Neural crest cell (in vitro differentiated cells): Measurements from ENCODE around the gene IFT57. TPM values are rescaled to one million over a fixed set of nuclear protein-coding genes. Genes with fewer than 3 reads are reported as not detected.

Experiments used
- DNase-seq: peaks from one replicate; pipeline ENCODE4 v3.0.0; 2021; ENCODE audit warnings: low read depth, mixed read lengths, low spot score
- H3K27ac Mint-ChIP-seq: one replicate; pipeline ENCODE4 v1.8.0; 2021; ENCODE audit warnings: mild to moderate bottlenecking, mixed read lengths; ENCODE audit not compliant: unreplicated experiment
- H3K27me3 Mint-ChIP-seq: 2 replicates; pipeline ENCODE4 v1.8.0; 2021; ENCODE audit warnings: low read depth, mild to moderate bottlenecking, mixed read lengths
- H3K36me3 Mint-ChIP-seq: 2 replicates; pipeline ENCODE4 v1.8.0; 2021; ENCODE audit warnings: low read depth, mild to moderate bottlenecking, mixed read lengths
- H3K4me1 Mint-ChIP-seq: 2 replicates; pipeline ENCODE4 v1.8.0; 2021; ENCODE audit warnings: mixed read lengths
- H3K4me3 Mint-ChIP-seq: one replicate; pipeline ENCODE4 v1.8.0; 2021; ENCODE audit warnings: mild to moderate bottlenecking, mixed read lengths
- H3K9me3 Mint-ChIP-seq: 2 replicates; pipeline ENCODE4 v1.8.0; 2021; ENCODE audit warnings: mixed read lengths
- CTCF ChIP-seq: fragments of 200-600 bp; sonication (generic); conservative IDR thresholded peaks from 2 replicates; pipeline ENCODE4 v1.5.0; 2021; ENCODE audit warnings: antibody characterized with exemption, mild to moderate bottlenecking
- total RNA-seq: library from RNA; stranded (reverse); gene quantifications from 2 replicates; pipeline ENCODE4 v1.2.1, GENCODE V29; 2021

The IFT57 gene
- total RNA-seq, 1 donor from 2014 or later: 47.6 TPM

DNA sequence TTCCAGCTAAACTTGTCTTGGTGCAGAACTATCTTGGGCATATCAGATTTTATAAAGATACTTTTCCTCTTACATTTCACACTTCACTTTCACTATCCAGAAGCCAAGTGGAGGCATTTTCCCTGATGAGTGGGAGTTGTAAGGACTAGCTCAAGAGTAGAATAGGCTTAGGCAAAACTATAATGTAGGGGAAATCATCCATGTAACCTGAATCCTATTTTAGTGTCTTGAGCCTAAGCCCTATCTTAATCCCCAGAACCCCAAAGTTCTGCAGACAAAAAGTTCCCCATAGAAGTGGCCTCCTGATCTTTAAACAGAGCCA, 89.2 kb downstream of the IFT57 start:
- no peak for DNase-seq
- peaks cover 8% of the 10 kb centered on the region for H3K4me1 Mint-ChIP-seq
- no peak overlapping the region for H3K4me3 Mint-ChIP-seq
- H3K36me3 Mint-ChIP-seq: no peaks in the 10 kb centered on the region
- TF ChIP-seq CTCF: no peak
- no peak overlapping the region for H3K27ac Mint-ChIP-seq
- H3K9me3 Mint-ChIP-seq: no peaks in the 10 kb centered on the region
- H3K27me3 Mint-ChIP-seq: no peaks in the 10 kb centered on the region

GRCh38 chr3:108131475-108132134, 90.6 kb downstream of the IFT57 start:
- Mint-ChIP-seq H3K27ac (no peak overlapping the region), H3K4me3 (no peak overlapping the region), H3K9me3 (no peaks in the 10 kb centered on the region), H3K27me3 (no peaks in the 10 kb centered on the region), H3K4me1 (peaks cover 8% of the 10 kb centered on the region), H3K36me3 (no peaks in the 10 kb centered on the region)
- DNase-seq: no peak
- no peak for TF ChIP-seq CTCF

DNA sequence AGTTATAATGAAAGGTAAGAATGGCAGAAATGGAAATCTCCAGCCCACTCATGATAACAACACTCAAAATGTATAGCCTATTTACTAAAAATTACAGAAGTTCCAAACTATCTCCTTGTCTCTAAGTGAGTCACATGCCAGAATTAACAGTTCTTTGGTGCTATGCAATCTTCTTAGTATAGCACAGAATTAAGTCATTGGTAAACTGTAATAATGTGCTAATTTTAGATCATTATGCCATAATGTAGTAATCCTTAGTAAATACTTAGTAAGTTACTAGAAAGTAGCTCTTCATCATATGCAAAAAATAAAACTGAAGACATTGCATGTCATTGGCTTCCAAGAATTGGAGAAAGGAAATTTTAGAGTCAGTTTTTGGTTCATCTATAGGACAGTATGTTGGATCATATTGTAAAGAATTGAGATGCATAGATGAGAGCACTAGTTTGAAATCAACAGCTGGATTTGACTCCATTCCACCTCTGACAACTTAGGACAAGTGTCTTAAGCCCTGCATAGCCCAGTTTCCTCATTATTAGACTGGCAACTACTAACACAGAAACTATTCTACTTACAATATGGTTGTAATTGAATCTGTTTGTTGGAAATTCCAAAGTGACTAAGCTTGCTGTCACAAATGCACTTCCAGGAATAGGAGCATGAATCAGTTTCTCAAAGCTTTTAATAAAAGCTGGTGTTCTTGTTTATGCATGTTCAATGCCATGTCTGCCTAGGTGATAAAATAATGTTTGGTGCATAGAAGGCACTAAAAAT, 91.3 kb downstream of the IFT57 start:
- Mint-ChIP-seq H3K27me3 (no peaks in the 10 kb centered on the region), H3K27ac (no peak overlapping the region), H3K4me1 (peaks cover 11% of the 10 kb centered on the region), H3K36me3 (no peaks in the 10 kb centered on the region), H3K9me3 (no peaks in the 10 kb centered on the region), H3K4me3 (no peak overlapping the region)
- DNase-seq: no peak
- no peak for TF ChIP-seq CTCF

- Mint-ChIP-seq H3K27me3 (no peaks in the 10 kb centered on the region), H3K4me1 (peaks cover 18% of the 10 kb centered on the region), H3K36me3 (no peaks in the 10 kb centered on the region), H3K9me3 (no peaks in the 10 kb centered on the region), H3K27ac (no peak overlapping the region), H3K4me3 (no peak overlapping the region)
- DNase-seq: no peak
- no peak for TF ChIP-seq CTCF
Measured at GRCh38 chr3:108130236-108130635, 92.0 kb downstream of the IFT57 start.

GRCh38 chr3:108127301-108127988, 94.8 kb downstream of the IFT57 start:
- no peaks in the 10 kb centered on the region for H3K27me3 Mint-ChIP-seq
- no peak for DNase-seq
- H3K9me3 Mint-ChIP-seq: peaks cover 2% of the 10 kb centered on the region
- no peak overlapping the region for H3K4me3 Mint-ChIP-seq
- H3K27ac Mint-ChIP-seq: no peak overlapping the region
- H3K4me1 Mint-ChIP-seq: peaks cover 43% of the 10 kb centered on the region
- no peak for TF ChIP-seq CTCF
- H3K36me3 Mint-ChIP-seq: no peaks in the 10 kb centered on the region
